Liver (tissue), 9 donors: ENCODE results near the gene TFF3. TPM values are rescaled to one million over a fixed set of nuclear protein-coding genes. Genes with fewer than 3 reads are reported as not detected.

ENCODE experiments used
- DNase-seq: peaks from one replicate; pipeline ENCODE4 v3.0.0-alpha.2; 2017; ENCODE audit warnings: low spot score
- H3K27ac ChIP-seq, 2 donors: one replicate each; pipeline ENCODE4 v1.7.0; 2013; ENCODE audit warnings: inconsistent platforms in 2 of 2, low read length in 2 of 2, control low read depth in 1 of 2, low read depth in 1 of 2, mild to moderate bottlenecking in 1 of 2
- H3K27me3 ChIP-seq, 4 donors: one replicate each; pipeline versions ENCODE4 v1.6.1 to v1.7.0; 2013; ENCODE audit warnings: low read length in 3 of 4, inconsistent platforms in 1 of 4, mild to moderate bottlenecking in 1 of 4, moderate library complexity in 1 of 4; ENCODE audit not compliant: control insufficient read depth in 4 of 4, insufficient read depth in 4 of 4
- H3K36me3 ChIP-seq, 4 donors: one replicate each; pipeline versions ENCODE4 v1.6.1 to v1.7.0; 2013; ENCODE audit warnings: low read length in 3 of 4, mild to moderate bottlenecking in 3 of 4, low read depth in 1 of 4, moderate library complexity in 1 of 4; ENCODE audit not compliant: control insufficient read depth in 4 of 4, insufficient read depth in 3 of 4
- H3K4me1 ChIP-seq, 4 donors: one replicate each; pipeline versions ENCODE4 v1.6.1 to v1.7.0; 2013; ENCODE audit warnings: low read length in 3 of 4, mild to moderate bottlenecking in 3 of 4, moderate library complexity in 1 of 4; ENCODE audit not compliant: control insufficient read depth in 4 of 4, insufficient read depth in 4 of 4
- H3K4me3 ChIP-seq, 3 donors: one replicate each; pipeline versions ENCODE4 v1.6.1 to v1.7.0; 2013; ENCODE audit warnings: low read length in 3 of 3, control low read depth in 1 of 3, low read depth in 1 of 3, mild to moderate bottlenecking in 1 of 3
- H3K9ac ChIP-seq, 2 donors: one replicate each; pipeline ENCODE4 v1.7.0; 2013; ENCODE audit warnings: low read length in 2 of 2, mild to moderate bottlenecking in 2 of 2, moderate library complexity in 2 of 2, control low read depth in 1 of 2, low read depth in 1 of 2
- H3K9me3 ChIP-seq, 4 donors: one replicate each; pipeline versions ENCODE4 v1.6.1 to v1.7.0; 2013; ENCODE audit warnings: low read length in 3 of 4; ENCODE audit not compliant: control insufficient read depth in 4 of 4
- ATF3 ChIP-seq: IDR thresholded peaks from 2 replicates; pipeline ENCODE4 v1.6.1; 2016; ENCODE audit warnings: antibody characterized with exemption
- EGR1 ChIP-seq, 2 donors: IDR thresholded peaks; 2 replicates each; pipeline ENCODE4 v1.6.1; 2016 to 2018; ENCODE audit warnings: antibody characterized with exemption in 2 of 2, low read depth in 2 of 2
- FOXA1 ChIP-seq: IDR thresholded peaks from 2 replicates; pipeline ENCODE4 v1.6.1; 2016; ENCODE audit warnings: antibody characterized with exemption
- GABPA ChIP-seq, 2 donors: IDR thresholded peaks in 1 of 2; conservative IDR thresholded peaks in 1 of 2; 2 replicates each; pipeline ENCODE4 v1.6.1; 2016; ENCODE audit warnings: antibody characterized with exemption in 2 of 2, mild to moderate bottlenecking in 1 of 2, moderate library complexity in 1 of 2
- HNF4A ChIP-seq, 2 donors: conservative IDR thresholded peaks; 2 replicates each; pipeline ENCODE4 v1.6.1; 2016; ENCODE audit warnings: antibody characterized with exemption in 2 of 2, mild to moderate bottlenecking in 2 of 2
- HNF4G ChIP-seq: IDR thresholded peaks from 2 replicates; pipeline ENCODE4 v1.6.1; 2016; ENCODE audit warnings: antibody characterized with exemption
- JUND ChIP-seq, 2 donors: IDR thresholded peaks; 2 replicates each; pipeline ENCODE4 v1.6.1; 2016; ENCODE audit warnings: antibody characterized with exemption in 2 of 2
- NR2F2 ChIP-seq: IDR thresholded peaks from 2 replicates; pipeline ENCODE4 v1.6.1; 2016; ENCODE audit warnings: antibody characterized with exemption
- RAD21 ChIP-seq, 2 donors: IDR thresholded peaks; 2 replicates each; pipeline ENCODE4 v1.6.1; 2016; ENCODE audit warnings: antibody characterized with exemption in 2 of 2, mild to moderate bottlenecking in 2 of 2
- RXRA ChIP-seq, 2 donors: IDR thresholded peaks; 2 replicates each; pipeline ENCODE4 v1.6.1; 2017 to 2018; ENCODE audit warnings: antibody characterized with exemption in 2 of 2, mild to moderate bottlenecking in 1 of 2
- SP1 ChIP-seq: IDR thresholded peaks from 2 replicates; pipeline ENCODE4 v1.6.1; 2018; ENCODE audit warnings: antibody characterized with exemption, mild to moderate bottlenecking
- TAF1 ChIP-seq: conservative IDR thresholded peaks from 2 replicates; pipeline ENCODE4 v1.6.1; 2016; ENCODE audit warnings: antibody characterized with exemption, mild to moderate bottlenecking
- YY1 ChIP-seq: IDR thresholded peaks from 2 replicates; pipeline ENCODE4 v1.6.1; 2016; ENCODE audit warnings: antibody characterized with exemption, mild to moderate bottlenecking
- WGBS: extraction: QIAGEN DNeasy Blood & Tissue Kit; methylation state at CpG from one replicate; pipeline ENCODE4 v1.1.7; 2013; 5-methylcytosine and 5-hydroxymethylcytosine counted together
- polyA plus RNA-seq, 2 donors: library from polyadenylated mRNA; stranded (reverse) in 1 of 2; unstranded in 1 of 2; fragments of 200-250 nt in 1 of 2; fragments of >200 nt in 1 of 2; fragmentation: Nextera tagmentation in 1 of 2; extraction: Ambion mirVana in 1 of 2; gene quantifications; one replicate each; pipeline versions ENCODE4 v1.2.1 to v1.2.3, GENCODE V29; 2013 to 2015
- total RNA-seq, 2 donors: library from RNA; depleted of rRNA; stranded (reverse); fragments of >200 nt; gene quantifications; one replicate each; pipeline ENCODE4 v1.2.3, GENCODE V29; 2014
- TF ChIP-seq, protein P1 (sequence below): IDR thresholded peaks from 2 replicates; pipeline ENCODE4 v1.6.1; 2016; ENCODE audit warnings: antibody characterized with exemption, mild to moderate bottlenecking
- TF ChIP-seq, protein P2 (sequence below): fragments of 150-350 bp; IDR thresholded peaks from 2 replicates; pipeline ENCODE4 v1.5.1; 2017; ENCODE audit warnings: improper control_type of control experiment, low read depth, low read length; ENCODE audit not compliant: missing input control
- TF ChIP-seq, protein P3 (sequence below): IDR thresholded peaks from 2 replicates; pipeline ENCODE4 v1.6.1; 2016; ENCODE audit warnings: antibody characterized with exemption
- donor health status: healthy.
- donor health status: healthy.
- donor health status: healthy.
- donor health status: healthy.
- donor health status: healthy.

TFF3 gene
- total and polyA plus RNA-seq, 4 donors, result 0.09 to 4.1 (median 1.5) TPM

DNA sequence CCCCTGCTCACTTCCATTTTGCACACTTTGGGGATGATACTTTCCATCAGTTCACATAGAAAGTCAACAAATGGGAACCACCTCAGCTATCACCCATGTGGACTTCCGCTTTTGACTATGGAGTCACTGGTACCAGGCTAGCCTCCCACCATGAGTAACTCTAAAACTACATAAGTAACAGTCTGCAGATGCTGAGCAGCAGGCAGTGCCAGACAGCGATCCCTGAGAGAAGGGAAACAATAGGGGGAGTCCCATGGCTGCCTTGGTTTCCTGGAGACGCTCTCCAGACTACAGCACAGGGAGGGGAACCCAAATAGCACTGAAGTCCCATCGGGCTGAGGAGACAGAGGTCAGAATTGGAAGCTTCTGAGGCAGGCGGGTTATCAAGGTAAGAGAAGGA is 38.4 kb upstream of the TFF3 start:
- no peak for DNase-seq
- Histone ChIP-seq H3K4me3 (no peak overlapping the region), H3K9me3 (peaks cover 0 to 6% (median 3%) of the 10 kb centered on the region in 4 donors), H3K36me3 (no peaks in the 10 kb centered on the region), H3K27me3 (peaks cover 0 to 5% (median 0%) of the 10 kb centered on the region in 4 donors), H3K9ac (no peak overlapping the region), H3K4me1 (no peaks in the 10 kb centered on the region), H3K27ac (no peak overlapping the region)
- TF ChIP-seq, protein P1, sequence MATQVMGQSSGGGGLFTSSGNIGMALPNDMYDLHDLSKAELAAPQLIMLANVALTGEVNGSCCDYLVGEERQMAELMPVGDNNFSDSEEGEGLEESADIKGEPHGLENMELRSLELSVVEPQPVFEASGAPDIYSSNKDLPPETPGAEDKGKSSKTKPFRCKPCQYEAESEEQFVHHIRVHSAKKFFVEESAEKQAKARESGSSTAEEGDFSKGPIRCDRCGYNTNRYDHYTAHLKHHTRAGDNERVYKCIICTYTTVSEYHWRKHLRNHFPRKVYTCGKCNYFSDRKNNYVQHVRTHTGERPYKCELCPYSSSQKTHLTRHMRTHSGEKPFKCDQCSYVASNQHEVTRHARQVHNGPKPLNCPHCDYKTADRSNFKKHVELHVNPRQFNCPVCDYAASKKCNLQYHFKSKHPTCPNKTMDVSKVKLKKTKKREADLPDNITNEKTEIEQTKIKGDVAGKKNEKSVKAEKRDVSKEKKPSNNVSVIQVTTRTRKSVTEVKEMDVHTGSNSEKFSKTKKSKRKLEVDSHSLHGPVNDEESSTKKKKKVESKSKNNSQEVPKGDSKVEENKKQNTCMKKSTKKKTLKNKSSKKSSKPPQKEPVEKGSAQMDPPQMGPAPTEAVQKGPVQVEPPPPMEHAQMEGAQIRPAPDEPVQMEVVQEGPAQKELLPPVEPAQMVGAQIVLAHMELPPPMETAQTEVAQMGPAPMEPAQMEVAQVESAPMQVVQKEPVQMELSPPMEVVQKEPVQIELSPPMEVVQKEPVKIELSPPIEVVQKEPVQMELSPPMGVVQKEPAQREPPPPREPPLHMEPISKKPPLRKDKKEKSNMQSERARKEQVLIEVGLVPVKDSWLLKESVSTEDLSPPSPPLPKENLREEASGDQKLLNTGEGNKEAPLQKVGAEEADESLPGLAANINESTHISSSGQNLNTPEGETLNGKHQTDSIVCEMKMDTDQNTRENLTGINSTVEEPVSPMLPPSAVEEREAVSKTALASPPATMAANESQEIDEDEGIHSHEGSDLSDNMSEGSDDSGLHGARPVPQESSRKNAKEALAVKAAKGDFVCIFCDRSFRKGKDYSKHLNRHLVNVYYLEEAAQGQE, result no peak
- no peak for TF ChIP-seq HNF4A (conservative IDR thresholded peaks at IDR 0.05)
- TF ChIP-seq JUND (IDR thresholded peaks at IDR 0.05), result no peak
- TF ChIP-seq SP1, result no peak
- TF ChIP-seq RXRA (IDR thresholded peaks at IDR 0.05), result no peak
- no peak for TF ChIP-seq ATF3
- no peak for TF ChIP-seq TAF1
- TF ChIP-seq RAD21 (IDR thresholded peaks at IDR 0.05), result no peak
- TF ChIP-seq, protein P2, sequence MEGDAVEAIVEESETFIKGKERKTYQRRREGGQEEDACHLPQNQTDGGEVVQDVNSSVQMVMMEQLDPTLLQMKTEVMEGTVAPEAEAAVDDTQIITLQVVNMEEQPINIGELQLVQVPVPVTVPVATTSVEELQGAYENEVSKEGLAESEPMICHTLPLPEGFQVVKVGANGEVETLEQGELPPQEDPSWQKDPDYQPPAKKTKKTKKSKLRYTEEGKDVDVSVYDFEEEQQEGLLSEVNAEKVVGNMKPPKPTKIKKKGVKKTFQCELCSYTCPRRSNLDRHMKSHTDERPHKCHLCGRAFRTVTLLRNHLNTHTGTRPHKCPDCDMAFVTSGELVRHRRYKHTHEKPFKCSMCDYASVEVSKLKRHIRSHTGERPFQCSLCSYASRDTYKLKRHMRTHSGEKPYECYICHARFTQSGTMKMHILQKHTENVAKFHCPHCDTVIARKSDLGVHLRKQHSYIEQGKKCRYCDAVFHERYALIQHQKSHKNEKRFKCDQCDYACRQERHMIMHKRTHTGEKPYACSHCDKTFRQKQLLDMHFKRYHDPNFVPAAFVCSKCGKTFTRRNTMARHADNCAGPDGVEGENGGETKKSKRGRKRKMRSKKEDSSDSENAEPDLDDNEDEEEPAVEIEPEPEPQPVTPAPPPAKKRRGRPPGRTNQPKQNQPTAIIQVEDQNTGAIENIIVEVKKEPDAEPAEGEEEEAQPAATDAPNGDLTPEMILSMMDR, result no peak
- TF ChIP-seq, protein P3, sequence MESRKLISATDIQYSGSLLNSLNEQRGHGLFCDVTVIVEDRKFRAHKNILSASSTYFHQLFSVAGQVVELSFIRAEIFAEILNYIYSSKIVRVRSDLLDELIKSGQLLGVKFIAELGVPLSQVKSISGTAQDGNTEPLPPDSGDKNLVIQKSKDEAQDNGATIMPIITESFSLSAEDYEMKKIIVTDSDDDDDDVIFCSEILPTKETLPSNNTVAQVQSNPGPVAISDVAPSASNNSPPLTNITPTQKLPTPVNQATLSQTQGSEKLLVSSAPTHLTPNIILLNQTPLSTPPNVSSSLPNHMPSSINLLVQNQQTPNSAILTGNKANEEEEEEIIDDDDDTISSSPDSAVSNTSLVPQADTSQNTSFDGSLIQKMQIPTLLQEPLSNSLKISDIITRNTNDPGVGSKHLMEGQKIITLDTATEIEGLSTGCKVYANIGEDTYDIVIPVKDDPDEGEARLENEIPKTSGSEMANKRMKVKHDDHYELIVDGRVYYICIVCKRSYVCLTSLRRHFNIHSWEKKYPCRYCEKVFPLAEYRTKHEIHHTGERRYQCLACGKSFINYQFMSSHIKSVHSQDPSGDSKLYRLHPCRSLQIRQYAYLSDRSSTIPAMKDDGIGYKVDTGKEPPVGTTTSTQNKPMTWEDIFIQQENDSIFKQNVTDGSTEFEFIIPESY, result no peak
- no peak for TF ChIP-seq HNF4G
- TF ChIP-seq NR2F2, result no peak
- WGBS, result 85% methylated on average over 5 of the region's 5 CpGs

GRCh38 chr21:42352441-42353095 is 37.4 kb upstream of the TFF3 start:
- Histone ChIP-seq H3K27ac (no peak overlapping the region), H3K4me3 (no peak overlapping the region), H3K4me1 (no peaks in the 10 kb centered on the region), H3K36me3 (no peaks in the 10 kb centered on the region), H3K27me3 (peaks cover 0 to 9% (median 0%) of the 10 kb centered on the region in 4 donors), H3K9ac (no peak overlapping the region), H3K9me3 (peaks cover 0 to 5% (median 2%) of the 10 kb centered on the region in 4 donors)
- no peak for DNase-seq
- WGBS, result 83% methylated on average over 14 of the region's 14 CpGs
- TF ChIP-seq HNF4G (no peak), FOXA1 (no peak), RXRA (IDR thresholded peaks at IDR 0.05) (no peak), TAF1 (no peak), SP1 (no peak), YY1 (no peak), GABPA (IDR thresholded peaks at IDR 0.05 in 1 of 2, conservative IDR thresholded peaks at IDR 0.05 in 1 of 2) (no peak), ATF3 (no peak), EGR1 (IDR thresholded peaks at IDR 0.05; ENCODE audit: low read depth in 2 of 2) (no peak)
- TF ChIP-seq, protein P3, result no peak
- TF ChIP-seq, protein P2, result no peak
